Testis (tissue), 2 donors: ENCODE results near the gene ARF5.

Experiments used
- POLR2A ChIP-seq: fragments of 450-650 bp; IDR thresholded peaks from one replicate; pipeline ENCODE4 v1.6.1; 2017; ENCODE audit warnings: antibody characterized with exemption, mild to moderate bottlenecking, moderate library complexity
- TF ChIP-seq, protein P1 (sequence below), 3 experiments: fragments of 450-650 bp in 2 of 3; fragments of 200-600 bp in 1 of 3; sonication (generic) in 1 of 3; IDR thresholded peaks; one replicate each; pipeline ENCODE4 v1.5.1; 2016 to 2019; ENCODE audit warnings: antibody characterized with exemption in 3 of 3, mild to moderate bottlenecking in 2 of 3, moderate library complexity in 1 of 3

DNA sequence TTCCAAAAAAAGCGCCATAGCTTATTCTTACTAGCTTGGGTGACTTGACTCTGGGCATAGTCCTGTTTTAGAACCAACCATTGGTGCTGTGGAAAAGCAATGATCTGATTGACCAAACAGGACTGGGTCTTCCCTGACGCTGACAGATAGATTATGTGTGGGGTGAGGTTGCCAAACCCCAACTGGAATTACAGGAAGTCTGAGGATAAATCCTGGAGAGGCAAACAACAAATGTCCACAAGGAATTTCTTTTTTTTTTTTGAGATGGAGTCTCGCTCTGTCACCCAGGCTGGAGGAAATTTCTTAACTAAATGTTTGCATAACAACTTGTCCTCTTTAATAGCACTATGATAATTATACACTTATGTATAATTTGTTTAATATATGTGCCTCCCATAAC, 22.0 kb upstream of the ARF5 start:
- TF ChIP-seq, protein P1, sequence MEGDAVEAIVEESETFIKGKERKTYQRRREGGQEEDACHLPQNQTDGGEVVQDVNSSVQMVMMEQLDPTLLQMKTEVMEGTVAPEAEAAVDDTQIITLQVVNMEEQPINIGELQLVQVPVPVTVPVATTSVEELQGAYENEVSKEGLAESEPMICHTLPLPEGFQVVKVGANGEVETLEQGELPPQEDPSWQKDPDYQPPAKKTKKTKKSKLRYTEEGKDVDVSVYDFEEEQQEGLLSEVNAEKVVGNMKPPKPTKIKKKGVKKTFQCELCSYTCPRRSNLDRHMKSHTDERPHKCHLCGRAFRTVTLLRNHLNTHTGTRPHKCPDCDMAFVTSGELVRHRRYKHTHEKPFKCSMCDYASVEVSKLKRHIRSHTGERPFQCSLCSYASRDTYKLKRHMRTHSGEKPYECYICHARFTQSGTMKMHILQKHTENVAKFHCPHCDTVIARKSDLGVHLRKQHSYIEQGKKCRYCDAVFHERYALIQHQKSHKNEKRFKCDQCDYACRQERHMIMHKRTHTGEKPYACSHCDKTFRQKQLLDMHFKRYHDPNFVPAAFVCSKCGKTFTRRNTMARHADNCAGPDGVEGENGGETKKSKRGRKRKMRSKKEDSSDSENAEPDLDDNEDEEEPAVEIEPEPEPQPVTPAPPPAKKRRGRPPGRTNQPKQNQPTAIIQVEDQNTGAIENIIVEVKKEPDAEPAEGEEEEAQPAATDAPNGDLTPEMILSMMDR (IDR thresholded peaks at IDR 0.05) = no peak
- TF ChIP-seq POLR2A = no peak
